ENCODE results near the gene ZNF24. TPM values are rescaled to one million over a fixed set of nuclear protein-coding genes. Genes with fewer than 3 reads are reported as not detected.

The ZNF24 gene
- total RNA-seq, 2 experiments from 2014 or later, result 46.9 to 58.9 TPM

- H3K4me3 Mint-ChIP-seq, result no peak overlapping the region
- no peak for DNase-seq
- H3K9me3 Mint-ChIP-seq, result no peaks in the 10 kb centered on the region
- ChIA-PET POLR2A (no interaction called here), CTCF (no interaction called here)
- no peaks in the 10 kb centered on the region for H3K27me3 Mint-ChIP-seq
- H3K4me1 Mint-ChIP-seq, result no peaks in the 10 kb centered on the region
- no peak overlapping the region for H3K27ac Mint-ChIP-seq
- no peaks in the 10 kb centered on the region for H3K36me3 Mint-ChIP-seq (ENCODE audit: low read depth)
These were observed 21.4 kb downstream of the ZNF24 start for GRCh38 chr18:35322486-35323458.

GRCh38 chr18:35311496-35311895 lies 32.7 kb downstream of the ZNF24 start:
- peaks cover 23% of the 10 kb centered on the region for H3K36me3 Mint-ChIP-seq (ENCODE audit: low read depth)
- ChIA-PET CTCF (no interaction called here), POLR2A (no interaction called here)
- H3K27ac Mint-ChIP-seq, result no peak overlapping the region
- H3K9me3 Mint-ChIP-seq, result peaks cover 67% of the 10 kb centered on the region
- no peaks in the 10 kb centered on the region for H3K4me1 Mint-ChIP-seq
- no peak overlapping the region for H3K4me3 Mint-ChIP-seq
- no peaks in the 10 kb centered on the region for H3K27me3 Mint-ChIP-seq
- DNase-seq, result no peak

- Mint-ChIP-seq H3K27ac (no peak overlapping the region), H3K9me3 (peaks cover 66% of the 10 kb centered on the region), H3K4me3 (no peak overlapping the region), H3K4me1 (no peaks in the 10 kb centered on the region), H3K27me3 (no peaks in the 10 kb centered on the region), H3K36me3 (ENCODE audit: low read depth) (peaks cover 67% of the 10 kb centered on the region)
- ChIA-PET POLR2A (no interaction called here), CTCF (interaction anchor here (0.6 to 1.1 kb wide), 3 partner anchors 27 to 549 kb away, joined by 3 read pairs; partner anchors contain the start of gene ZNF24)
- DNase-seq, result no peak
These were observed 37.5 kb downstream of the ZNF24 start for GRCh38 chr18:35306588-35307250.

GRCh38 chr18:35303610-35304009 lies 40.6 kb downstream of the ZNF24 start:
- Mint-ChIP-seq H3K27me3 (no peaks in the 10 kb centered on the region), H3K36me3 (ENCODE audit: low read depth) (peaks cover 89% of the 10 kb centered on the region), H3K4me3 (no peak overlapping the region), H3K9me3 (peaks cover 70% of the 10 kb centered on the region), H3K27ac (no peak overlapping the region), H3K4me1 (no peaks in the 10 kb centered on the region)
- no peak for DNase-seq
- POLR2A ChIA-PET, result no interaction called here
- CTCF ChIA-PET, result interaction anchor here (0.5 to 1.0 kb wide), 2 partner anchors 21 to 843 kb away, joined by 3 to 4 read pairs; no protein-coding TSS in a partner anchor

GRCh38 chr18:35296060-35296459 lies 48.2 kb downstream of the ZNF24 start:
- peaks cover 23% of the 10 kb centered on the region for H3K4me1 Mint-ChIP-seq
- ChIA-PET POLR2A (no interaction called here), CTCF (no interaction called here)
- no peak for DNase-seq
- H3K36me3 Mint-ChIP-seq (ENCODE audit: low read depth), result peaks cover 90% of the 10 kb centered on the region
- no peaks in the 10 kb centered on the region for H3K27me3 Mint-ChIP-seq
- H3K27ac Mint-ChIP-seq, result no peak overlapping the region
- peaks cover 43% of the 10 kb centered on the region for H3K9me3 Mint-ChIP-seq
- no peak overlapping the region for H3K4me3 Mint-ChIP-seq

GRCh38 chr18:35291166-35291565 lies 53.1 kb downstream of the ZNF24 start:
- Mint-ChIP-seq H3K4me3 (peak overlapping the region; percentile 98), H3K27me3 (no peaks in the 10 kb centered on the region), H3K4me1 (peaks cover 51% of the 10 kb centered on the region), H3K9me3 (peaks cover 23% of the 10 kb centered on the region), H3K27ac (peak overlapping the region; percentile 97), H3K36me3 (ENCODE audit: low read depth) (peaks cover 76% of the 10 kb centered on the region)
- ChIA-PET POLR2A (no interaction called here), CTCF (interaction anchor here (1.4 kb wide), 1 partner anchor 20 kb away, joined by 4 read pairs; no protein-coding TSS in a partner anchor)
- no peak for DNase-seq

GRCh38 chr18:35290094-35290735 lies 54.0 kb downstream of the ZNF24 start, which contains the start of gene ZSCAN30:
Gene ZSCAN30, minus strand, starts transcription at chr18:35290229. Its CDS starts 25,877 bp downstream, at chr18:35264352.
- peaks cover 51% of the 10 kb centered on the region for H3K4me1 Mint-ChIP-seq
- CTCF ChIA-PET, result interaction anchor here (0.6 to 0.9 kb wide), 3 partner anchors 9 to 255 kb away, joined by 3 to 4 read pairs (median 3); partner anchors contain the start of gene ZNF397
- peak within 1 kb of the TSS; percentile 97 for H3K27ac Mint-ChIP-seq
- peak within 1 kb of the TSS; percentile 98 for H3K4me3 Mint-ChIP-seq
- H3K36me3 Mint-ChIP-seq (ENCODE audit: low read depth), result peaks cover 74% of the 10 kb centered on the region
- POLR2A ChIA-PET, result interaction anchor here (0.5 to 1.0 kb wide), 4 partner anchors 39 to 269 kb away, joined by 3 to 7 read pairs (median 4); no protein-coding TSS in a partner anchor
- H3K27me3 Mint-ChIP-seq, result no peaks in the 10 kb centered on the region
- H3K9me3 Mint-ChIP-seq, result peaks cover 22% of the 10 kb centered on the region
- DNase-seq, result peak; percentile 95

- peaks cover 71% of the 10 kb centered on the region for H3K36me3 Mint-ChIP-seq (ENCODE audit: low read depth)
- peaks cover 17% of the 10 kb centered on the region for H3K9me3 Mint-ChIP-seq
- no peaks in the 10 kb centered on the region for H3K27me3 Mint-ChIP-seq
- POLR2A ChIA-PET, result interaction anchor here (0.8 to 1.0 kb wide), 3 partner anchors 55 to 269 kb away, joined by 3 to 7 read pairs (median 4); no protein-coding TSS in a partner anchor
- peaks cover 47% of the 10 kb centered on the region for H3K4me1 Mint-ChIP-seq
- H3K4me3 Mint-ChIP-seq, result peak overlapping the region; percentile 98
- CTCF ChIA-PET, result interaction anchor here (0.6 to 2.0 kb wide), 3 partner anchors 9 to 49 kb away, joined by 3 to 11 read pairs (median 3); partner anchors contain the start of gene ZNF397
- peak; percentile 48 for DNase-seq
- peak overlapping the region; percentile 97 for H3K27ac Mint-ChIP-seq
These were observed 54.5 kb downstream of the ZNF24 start for GRCh38 chr18:35289727-35290093.

GRCh38 chr18:35289293-35289692 lies 54.9 kb downstream of the ZNF24 start:
- POLR2A ChIA-PET, result interaction anchor here (0.8 to 1.0 kb wide), 2 partner anchors 56 to 248 kb away, joined by 3 to 4 read pairs; partner anchors contain the start of gene MAPRE2
- H3K36me3 Mint-ChIP-seq (ENCODE audit: low read depth), result peaks cover 68% of the 10 kb centered on the region
- H3K4me3 Mint-ChIP-seq, result peak overlapping the region; percentile 98
- no peaks in the 10 kb centered on the region for H3K27me3 Mint-ChIP-seq
- peaks cover 44% of the 10 kb centered on the region for H3K4me1 Mint-ChIP-seq
- peaks cover 14% of the 10 kb centered on the region for H3K9me3 Mint-ChIP-seq
- peak overlapping the region; percentile 97 for H3K27ac Mint-ChIP-seq
- DNase-seq, result no peak
- CTCF ChIA-PET, result interaction anchor here (0.8 to 2.0 kb wide), 4 partner anchors 11 to 49 kb away, joined by 3 to 11 read pairs (median 4); partner anchors contain the start of gene ZNF397

GRCh38 chr18:35284841-35285240 lies 59.4 kb downstream of the ZNF24 start:
- Mint-ChIP-seq H3K27ac (no peak overlapping the region), H3K36me3 (ENCODE audit: low read depth) (peaks cover 68% of the 10 kb centered on the region), H3K27me3 (no peaks in the 10 kb centered on the region), H3K4me1 (peaks cover 19% of the 10 kb centered on the region), H3K9me3 (peaks cover 32% of the 10 kb centered on the region), H3K4me3 (no peak overlapping the region)
- CTCF ChIA-PET, result no interaction called here
- POLR2A ChIA-PET, result no interaction called here
- DNase-seq, result no peak

GRCh38 chr18:35283923-35284794 lies 60.1 kb downstream of the ZNF24 start:
- no peak overlapping the region for H3K4me3 Mint-ChIP-seq
- POLR2A ChIA-PET, result no interaction called here
- H3K4me1 Mint-ChIP-seq, result peaks cover 14% of the 10 kb centered on the region
- CTCF ChIA-PET, result interaction anchor here (0.9 to 1.6 kb wide), 2 partner anchors 16 to 102 kb away, joined by 3 to 5 read pairs; no protein-coding TSS in a partner anchor
- H3K36me3 Mint-ChIP-seq (ENCODE audit: low read depth), result peaks cover 70% of the 10 kb centered on the region
- no peak overlapping the region for H3K27ac Mint-ChIP-seq
- H3K9me3 Mint-ChIP-seq, result peaks cover 34% of the 10 kb centered on the region
- H3K27me3 Mint-ChIP-seq, result no peaks in the 10 kb centered on the region
- no peak for DNase-seq
